ENCODE measurements around the gene PANK2. TPM values are rescaled to one million over a fixed set of nuclear protein-coding genes. Genes with fewer than 3 reads are reported as not detected.
A peak's percentile ranks its signal among the peaks of the same experiment; 100 is the strongest.
"Not testable (repeated sequence)": the region's sequence is repeated elsewhere in the genome, so short reads cannot be mapped to it uniquely, and the experiment has no call there.

Gene PANK2
- total RNA-seq, 2 donors from 2014 or later: 58.3 to 113 TPM

GRCh38 chr20:3934624-3935023 lies 45.4 kb downstream of the PANK2 start:
- peaks cover 2% of the 10 kb centered on the region for H3K36me3 ChIP-seq
- no peak for ATAC-seq (ENCODE audit: insufficient number of reproducible peaks, low FRiP score, low read depth)
- peaks cover 37 to 66% of the 10 kb centered on the region in 2 donors for H3K4me1 ChIP-seq (ENCODE audit: control insufficient read depth in 1 of 2, low read depth in 2 of 2)

GRCh38 chr20:3935295-3935955 lies 46.2 kb downstream of the PANK2 start:
- H3K4me1 ChIP-seq (ENCODE audit: control insufficient read depth in 1 of 2, low read depth in 2 of 2): peaks cover 37 to 61% of the 10 kb centered on the region in 2 donors
- peaks cover 2% of the 10 kb centered on the region for H3K36me3 ChIP-seq
- H3K27me3 ChIP-seq (replicated peaks; ENCODE audit: insufficient read depth): no peaks in the 10 kb centered on the region
- H3K4me3 ChIP-seq: no peak overlapping the region
- no peak for TF ChIP-seq CTCF (IDR thresholded peaks at IDR 0.05)
- DNase-seq (ENCODE audit: low spot score) (no peak), ATAC-seq (ENCODE audit: insufficient number of reproducible peaks, low FRiP score, low read depth) (no peak)
- H3K27ac ChIP-seq: peak overlapping the region; percentile 66 to 71
- H3K9me3 ChIP-seq: no peaks in the 10 kb centered on the region

More at GRCh38 chr20:3934624-3935023, 45.4 kb downstream of the PANK2 start:
- no peak overlapping the region for H3K4me3 ChIP-seq
- DNase-seq (ENCODE audit: low spot score): no peak
- H3K27me3 ChIP-seq (replicated peaks; ENCODE audit: insufficient read depth): no peaks in the 10 kb centered on the region
- no peak for TF ChIP-seq CTCF (IDR thresholded peaks at IDR 0.05)
- H3K27ac ChIP-seq: peak overlapping the region; percentile 66 to 71
- no peaks in the 10 kb centered on the region for H3K9me3 ChIP-seq

- Histone ChIP-seq H3K27ac (peak overlapping the region; percentile 66 to 71), H3K27me3 (replicated peaks; ENCODE audit: insufficient read depth) (no peaks in the 10 kb centered on the region), H3K4me1 (ENCODE audit: control insufficient read depth in 1 of 2, low read depth in 2 of 2) (peaks cover 37 to 56% of the 10 kb centered on the region in 2 donors), H3K4me3 (no peak overlapping the region), H3K36me3 (peaks cover 2% of the 10 kb centered on the region), H3K9me3 (no peaks in the 10 kb centered on the region)
- no peak for DNase-seq (ENCODE audit: low spot score)
- no peak for TF ChIP-seq CTCF (IDR thresholded peaks at IDR 0.05)
- no peak for ATAC-seq (ENCODE audit: insufficient number of reproducible peaks, low FRiP score, low read depth)
These were observed 46.8 kb downstream of the PANK2 start for GRCh38 chr20:3935956-3936340.

- no peak for TF ChIP-seq CTCF (IDR thresholded peaks at IDR 0.05)
- no peak overlapping the region for H3K4me3 ChIP-seq
- no peak overlapping the region for H3K27ac ChIP-seq
- no peaks in the 10 kb centered on the region for H3K9me3 ChIP-seq
- peaks cover 25 to 40% of the 10 kb centered on the region in 2 donors for H3K4me1 ChIP-seq (ENCODE audit: control insufficient read depth in 1 of 2, low read depth in 2 of 2)
- peaks cover 3% of the 10 kb centered on the region for H3K36me3 ChIP-seq
- ATAC-seq (ENCODE audit: insufficient number of reproducible peaks, low FRiP score, low read depth): no peak
- no peaks in the 10 kb centered on the region for H3K27me3 ChIP-seq (replicated peaks; ENCODE audit: insufficient read depth)
- DNase-seq (ENCODE audit: low spot score): no peak
These were observed 48.4 kb downstream of the PANK2 start for GRCh38 chr20:3937618-3938017.

- no peak overlapping the region for H3K27ac ChIP-seq
- H3K4me3 ChIP-seq: no peak overlapping the region
- DNase-seq (ENCODE audit: low spot score): no peak
- H3K4me1 ChIP-seq (ENCODE audit: control insufficient read depth in 1 of 2, low read depth in 2 of 2): peaks cover under 1 to 8% of the 10 kb centered on the region in 2 donors
- H3K36me3 ChIP-seq: peaks cover 3% of the 10 kb centered on the region
- H3K9me3 ChIP-seq: no peaks in the 10 kb centered on the region
- no peak for TF ChIP-seq CTCF (IDR thresholded peaks at IDR 0.05)
- H3K27me3 ChIP-seq (replicated peaks; ENCODE audit: insufficient read depth): no peaks in the 10 kb centered on the region
- no peak for ATAC-seq (ENCODE audit: insufficient number of reproducible peaks, low FRiP score, low read depth)
These were observed 51.7 kb downstream of the PANK2 start for GRCh38 chr20:3940905-3941304.

- H3K4me1 ChIP-seq (ENCODE audit: control insufficient read depth in 1 of 2, low read depth in 2 of 2); H3K27me3 ChIP-seq (replicated peaks; ENCODE audit: insufficient read depth); H3K27ac ChIP-seq; H3K4me3 ChIP-seq; H3K36me3 ChIP-seq; DNase-seq (ENCODE audit: low spot score); H3K9me3 ChIP-seq; ATAC-seq (ENCODE audit: insufficient number of reproducible peaks, low FRiP score, low read depth): not testable (repeated sequence)
These were observed 57.5 kb downstream of the PANK2 start for GRCh38 chr20:3946666-3947065.
